Right atrium auricular region (tissue), 2 donors: Measurements from ENCODE around the gene CPXM2. TPM values are rescaled to one million over a fixed set of nuclear protein-coding genes. Genes with fewer than 3 reads are reported as not detected.

Source experiments
- DNase-seq: peaks from one replicate; pipeline ENCODE4 v3.0.0-alpha.2; 2019; ENCODE audit warnings: low spot score
- H3K27ac ChIP-seq, 2 donors: fragments of 200-600 bp; sonication (generic); 1 replicate in 1 of 2; 2 replicates in 1 of 2; pipeline ENCODE4 v1.5.1; 2016 to 2019
- H3K27me3 ChIP-seq, 2 donors: fragments of 200-600 bp; sonication (generic); one replicate each; pipeline versions ENCODE4 v1.5.1 to v1.6.0; 2017 to 2019
- H3K36me3 ChIP-seq: fragments of 200-600 bp; sonication (generic); one replicate; pipeline ENCODE4 v1.5.1; 2016
- H3K4me1 ChIP-seq, 2 donors: fragments of 200-600 bp; sonication (generic); one replicate each; pipeline versions ENCODE4 v1.5.1 to v1.6.0; 2017 to 2019
- H3K4me3 ChIP-seq, 2 donors: fragments of 200-600 bp; sonication (generic); 1 replicate in 1 of 2; 2 replicates in 1 of 2; pipeline ENCODE4 v1.5.1; 2017 to 2019; ENCODE audit warnings: mild to moderate bottlenecking in 1 of 2, moderate library complexity in 1 of 2
- H3K9me3 ChIP-seq, 2 donors: fragments of 200-600 bp; sonication (generic); one replicate each; pipeline ENCODE4 v1.5.1; 2019
- total RNA-seq, 2 donors: library from RNA; depleted of rRNA; stranded (reverse); fragments of >200 nt; gene quantifications; one replicate each; pipeline ENCODE4 v1.1.0, GENCODE V29; 2016
- TF ChIP-seq, protein P1 (sequence below), 2 donors: fragments of 200-600 bp; sonication (generic); IDR thresholded peaks; one replicate each; pipeline ENCODE4 v1.5.1; 2019; ENCODE audit warnings: antibody characterized with exemption in 2 of 2

Gene CPXM2
- total RNA-seq, 2 donors from 2014 or later: 8.3 to 8.5 TPM

DNA sequence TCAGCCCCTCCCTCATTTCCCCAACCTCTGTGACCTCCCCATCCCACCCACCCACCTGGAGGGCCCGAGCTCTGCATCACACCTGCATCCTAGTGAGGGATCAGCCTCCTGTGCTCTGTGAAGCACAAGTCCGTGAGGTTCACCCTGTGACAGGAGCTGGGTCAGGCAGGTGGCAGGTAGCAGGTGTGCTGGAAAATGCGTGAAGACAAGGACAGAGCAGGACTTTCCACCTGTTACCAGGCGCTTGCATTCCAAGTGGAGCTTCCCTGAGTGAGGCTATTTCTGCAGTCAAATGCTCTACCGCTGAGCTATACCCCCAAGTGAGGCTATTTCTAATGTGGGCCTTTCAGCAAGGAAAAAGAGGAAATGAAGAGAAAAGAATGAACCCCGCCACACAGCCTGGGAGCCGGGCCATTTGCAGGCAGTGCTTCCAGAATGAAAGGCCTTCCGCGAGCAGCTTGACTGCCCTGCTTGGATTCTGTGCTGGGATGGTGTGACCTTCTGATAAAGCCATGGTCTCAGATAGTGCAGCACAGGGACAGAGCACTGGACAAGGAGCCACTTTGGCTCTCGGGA is 13.3 kb upstream of the CPXM2 start:
- Histone ChIP-seq H3K36me3 (no peaks in the 10 kb centered on the region), H3K9me3 (peaks cover 0 to 7% of the 10 kb centered on the region in 2 donors), H3K4me1 (no peaks in the 10 kb centered on the region), H3K4me3 (no peak overlapping the region), H3K27me3 (no peaks in the 10 kb centered on the region), H3K27ac (no peak overlapping the region)
- TF ChIP-seq, protein P1, sequence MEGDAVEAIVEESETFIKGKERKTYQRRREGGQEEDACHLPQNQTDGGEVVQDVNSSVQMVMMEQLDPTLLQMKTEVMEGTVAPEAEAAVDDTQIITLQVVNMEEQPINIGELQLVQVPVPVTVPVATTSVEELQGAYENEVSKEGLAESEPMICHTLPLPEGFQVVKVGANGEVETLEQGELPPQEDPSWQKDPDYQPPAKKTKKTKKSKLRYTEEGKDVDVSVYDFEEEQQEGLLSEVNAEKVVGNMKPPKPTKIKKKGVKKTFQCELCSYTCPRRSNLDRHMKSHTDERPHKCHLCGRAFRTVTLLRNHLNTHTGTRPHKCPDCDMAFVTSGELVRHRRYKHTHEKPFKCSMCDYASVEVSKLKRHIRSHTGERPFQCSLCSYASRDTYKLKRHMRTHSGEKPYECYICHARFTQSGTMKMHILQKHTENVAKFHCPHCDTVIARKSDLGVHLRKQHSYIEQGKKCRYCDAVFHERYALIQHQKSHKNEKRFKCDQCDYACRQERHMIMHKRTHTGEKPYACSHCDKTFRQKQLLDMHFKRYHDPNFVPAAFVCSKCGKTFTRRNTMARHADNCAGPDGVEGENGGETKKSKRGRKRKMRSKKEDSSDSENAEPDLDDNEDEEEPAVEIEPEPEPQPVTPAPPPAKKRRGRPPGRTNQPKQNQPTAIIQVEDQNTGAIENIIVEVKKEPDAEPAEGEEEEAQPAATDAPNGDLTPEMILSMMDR (IDR thresholded peaks at IDR 0.05): no peak
- DNase-seq: no peak

DNA sequence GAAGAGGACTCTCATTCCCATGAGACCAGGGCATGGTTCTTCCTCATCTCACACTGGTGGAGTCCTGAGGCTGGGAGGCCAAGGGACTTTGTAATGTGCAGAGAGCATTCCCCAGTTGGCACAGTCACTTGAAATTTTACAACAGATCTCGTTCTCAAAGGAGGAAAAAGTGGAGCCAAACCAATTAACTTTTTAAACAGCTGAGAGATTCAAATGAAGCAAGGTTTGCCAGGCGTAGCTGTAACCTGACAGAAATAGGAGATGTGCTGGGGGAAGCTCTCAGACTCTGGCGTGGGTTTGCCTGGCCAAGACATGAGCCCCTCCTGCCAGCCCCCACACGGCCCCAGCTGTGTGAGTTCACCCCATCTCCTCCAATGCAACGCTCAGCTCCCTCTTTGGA is 12.0 kb upstream of the CPXM2 start:
- Histone ChIP-seq H3K36me3 (no peaks in the 10 kb centered on the region), H3K9me3 (peaks cover 0 to 9% of the 10 kb centered on the region in 2 donors), H3K4me1 (no peaks in the 10 kb centered on the region), H3K27ac (no peak overlapping the region), H3K4me3 (no peak overlapping the region), H3K27me3 (no peaks in the 10 kb centered on the region)
- TF ChIP-seq, protein P1 (IDR thresholded peaks at IDR 0.05): no peak
- no peak for DNase-seq

DNA sequence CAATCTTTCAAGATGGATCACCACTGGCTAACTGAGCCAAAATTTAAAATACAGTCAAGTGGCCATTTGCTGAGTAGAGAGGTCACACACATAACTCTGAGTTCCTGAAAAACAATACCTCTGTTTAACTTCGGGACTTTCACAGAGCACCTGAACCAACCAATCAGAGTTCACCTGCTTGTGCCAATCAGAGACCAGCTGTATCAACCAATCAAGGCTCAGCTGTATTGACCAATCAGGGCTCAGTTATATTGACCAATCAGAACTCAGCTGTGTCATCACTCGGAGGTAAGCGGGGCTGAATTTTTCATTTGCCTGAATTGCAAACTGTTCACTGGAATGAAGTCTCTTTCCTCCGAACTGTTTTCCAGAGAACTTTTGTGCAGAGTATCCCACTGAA is 10.0 kb upstream of the CPXM2 start:
- H3K9me3 ChIP-seq: peaks cover 0 to 9% of the 10 kb centered on the region in 2 donors
- no peak overlapping the region for H3K27ac ChIP-seq
- no peaks in the 10 kb centered on the region for H3K36me3 ChIP-seq
- no peaks in the 10 kb centered on the region for H3K4me1 ChIP-seq
- no peaks in the 10 kb centered on the region for H3K27me3 ChIP-seq
- TF ChIP-seq, protein P1 (IDR thresholded peaks at IDR 0.05): no peak
- DNase-seq: no peak
- H3K4me3 ChIP-seq: no peak overlapping the region

DNA sequence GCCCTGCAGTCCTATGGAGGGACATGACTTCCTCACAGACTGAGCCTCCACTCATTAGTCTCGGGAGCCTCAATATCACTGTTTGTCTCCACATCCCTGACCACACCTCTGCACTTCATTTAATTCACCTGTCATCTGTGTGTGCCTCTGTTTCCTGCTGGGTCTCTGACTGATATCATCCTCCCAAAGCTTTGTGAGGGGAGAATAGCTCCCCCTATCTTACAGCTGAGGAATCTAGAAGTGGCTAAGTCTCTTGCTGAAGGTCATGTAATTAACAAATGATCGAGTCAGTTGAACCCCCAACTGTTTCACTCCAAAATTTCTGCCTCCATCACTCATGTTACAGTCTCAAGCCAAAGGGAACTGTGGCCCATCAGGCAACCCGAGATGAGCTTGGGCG is 5.5 kb upstream of the CPXM2 start:
- Histone ChIP-seq H3K4me3 (no peak overlapping the region), H3K27me3 (no peaks in the 10 kb centered on the region), H3K27ac (no peak overlapping the region), H3K4me1 (no peaks in the 10 kb centered on the region), H3K36me3 (no peaks in the 10 kb centered on the region), H3K9me3 (peaks cover 0 to 12% of the 10 kb centered on the region in 2 donors)
- DNase-seq: no peak
- TF ChIP-seq, protein P1 (IDR thresholded peaks at IDR 0.05): peak in 1 of 2 donors; percentile 16

DNA sequence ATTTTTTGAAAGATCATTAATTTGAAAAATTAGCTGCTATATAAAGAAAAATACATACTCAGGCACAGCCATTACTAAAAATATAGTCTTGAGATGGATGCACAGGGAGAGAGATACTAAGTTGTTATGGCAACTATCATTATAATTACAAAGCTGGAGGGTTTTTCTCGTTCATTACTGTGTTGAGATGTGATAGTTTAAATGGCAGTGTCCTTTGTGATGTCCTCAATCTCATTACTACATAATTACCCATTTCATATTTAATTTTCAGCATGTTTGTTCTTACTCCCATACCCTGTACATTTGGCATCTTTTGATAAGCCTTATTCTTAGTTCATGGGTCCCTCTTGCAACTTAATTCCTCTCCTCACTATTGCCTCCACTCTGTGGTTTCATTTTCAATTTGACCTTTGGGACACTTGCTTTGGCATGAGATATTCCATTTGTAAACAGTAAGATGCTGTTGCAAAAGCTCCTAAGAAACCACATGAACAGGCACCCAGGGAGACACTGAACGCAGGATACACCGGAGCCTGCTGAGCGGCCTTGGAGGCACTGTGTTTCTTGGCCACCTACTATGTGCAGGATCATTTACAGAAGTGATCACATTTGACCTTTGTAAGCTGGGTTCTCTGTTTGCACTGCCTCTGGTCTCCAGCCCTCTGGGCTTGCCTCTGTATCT is 4.8 kb upstream of the CPXM2 start:
- peak; percentile 49 for DNase-seq
- no peak overlapping the region for H3K27ac ChIP-seq

More for the DNA sequence above, 4.8 kb upstream of the CPXM2 start:
- Histone ChIP-seq H3K9me3 (peaks cover 0 to 12% of the 10 kb centered on the region in 2 donors), H3K4me1 (no peaks in the 10 kb centered on the region), H3K36me3 (no peaks in the 10 kb centered on the region), H3K4me3 (no peak overlapping the region), H3K27me3 (no peaks in the 10 kb centered on the region)
- TF ChIP-seq, protein P1 (IDR thresholded peaks at IDR 0.05): no peak
